HPDE6-E6E7 (cell line): Measurements from ENCODE around the gene SEMA4A.
A peak's percentile ranks its signal among the peaks of the same experiment; 100 is the strongest.
"Not testable (repeated sequence)": the region's sequence is repeated elsewhere in the genome, so short reads cannot be mapped to it uniquely, and the experiment has no call there.

ENCODE experiments used
- DNase-seq: peaks from one replicate; pipeline ENCODE4 v3.0.0; 2011; ENCODE audit warnings: missing footprints; ENCODE audit errors: extremely low spot score

Gene SEMA4A

GRCh38 chr1:156118177-156118868, 35.1 kb upstream of the SEMA4A start:
- DNase-seq, result no peak

GRCh38 chr1:156119503-156120209, 33.7 kb upstream of the SEMA4A start:
- no peak for DNase-seq

- no peak for DNase-seq
Observed at GRCh38 chr1:156120318-156120717, 33.1 kb upstream of the SEMA4A start.

- DNase-seq, result not testable (repeated sequence)
Observed at GRCh38 chr1:156121005-156121404, 32.4 kb upstream of the SEMA4A start.

GRCh38 chr1:156121457-156121856, 31.9 kb upstream of the SEMA4A start:
- no peak for DNase-seq

GRCh38 chr1:156122086-156122485, 31.3 kb upstream of the SEMA4A start:
- no peak for DNase-seq

- no peak for DNase-seq
Observed at GRCh38 chr1:156122519-156123355, 30.6 kb upstream of the SEMA4A start.

- peak; percentile 71 for DNase-seq
Observed at GRCh38 chr1:156123356-156124196, 29.8 kb upstream of the SEMA4A start.

GRCh38 chr1:156124557-156125483, 28.6 kb upstream of the SEMA4A start:
- no peak for DNase-seq

GRCh38 chr1:156125544-156125943, 27.8 kb upstream of the SEMA4A start:
- not testable (repeated sequence) for DNase-seq

- peak; percentile 64 for DNase-seq
Observed at GRCh38 chr1:156126043-156126629, 27.2 kb upstream of the SEMA4A start.

GRCh38 chr1:156126630-156127534, 26.5 kb upstream of the SEMA4A start:
- DNase-seq, result no peak

GRCh38 chr1:156128308-156128653, 25.1 kb upstream of the SEMA4A start:
- no peak for DNase-seq

GRCh38 chr1:156128654-156129597, 24.5 kb upstream of the SEMA4A start:
- no peak for DNase-seq

- peak; percentile 78 for DNase-seq
Observed at GRCh38 chr1:156129687-156130577, 23.5 kb upstream of the SEMA4A start.

GRCh38 chr1:156130578-156130942, 22.8 kb upstream of the SEMA4A start:
- no peak for DNase-seq
